OCI-M2 (cell line): Measurements from ENCODE around the gene NCOA3.
"Not testable (repeated sequence)": the region's sequence is repeated elsewhere in the genome, so short reads cannot be mapped to it uniquely, and the experiment has no call there.

Experiments used
- DNase-seq: peaks from one replicate; lab custom pipeline; 2025; ENCODE audit not compliant: unreplicated experiment; lab: John Stamatoyannopoulos, UW

Gene NCOA3

DNA sequence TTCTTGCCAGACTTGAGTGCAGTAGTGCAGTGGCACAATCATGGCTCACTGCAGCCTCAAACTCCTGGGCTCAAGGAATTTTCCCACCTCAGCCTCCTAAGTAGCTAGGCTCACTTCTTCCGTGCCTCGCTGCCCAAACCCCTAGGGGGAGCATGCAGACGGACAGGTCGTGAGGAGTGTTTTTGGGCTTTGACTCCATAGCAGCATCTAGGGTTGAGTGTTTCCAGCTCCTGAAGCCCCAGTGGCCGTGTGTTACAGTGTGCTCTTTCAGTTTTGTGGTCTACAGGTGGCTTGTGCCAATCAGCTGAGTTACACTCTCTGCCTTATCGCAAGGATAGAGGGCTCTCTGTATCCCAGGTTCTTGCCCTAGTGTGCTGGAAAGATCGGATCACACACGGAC, 33.4 kb downstream of the NCOA3 start:
- DNase-seq = no peak

- DNase-seq = no peak
Observed at GRCh38 chr20:47535994-47536393, 34.3 kb downstream of the NCOA3 start.

DNA sequence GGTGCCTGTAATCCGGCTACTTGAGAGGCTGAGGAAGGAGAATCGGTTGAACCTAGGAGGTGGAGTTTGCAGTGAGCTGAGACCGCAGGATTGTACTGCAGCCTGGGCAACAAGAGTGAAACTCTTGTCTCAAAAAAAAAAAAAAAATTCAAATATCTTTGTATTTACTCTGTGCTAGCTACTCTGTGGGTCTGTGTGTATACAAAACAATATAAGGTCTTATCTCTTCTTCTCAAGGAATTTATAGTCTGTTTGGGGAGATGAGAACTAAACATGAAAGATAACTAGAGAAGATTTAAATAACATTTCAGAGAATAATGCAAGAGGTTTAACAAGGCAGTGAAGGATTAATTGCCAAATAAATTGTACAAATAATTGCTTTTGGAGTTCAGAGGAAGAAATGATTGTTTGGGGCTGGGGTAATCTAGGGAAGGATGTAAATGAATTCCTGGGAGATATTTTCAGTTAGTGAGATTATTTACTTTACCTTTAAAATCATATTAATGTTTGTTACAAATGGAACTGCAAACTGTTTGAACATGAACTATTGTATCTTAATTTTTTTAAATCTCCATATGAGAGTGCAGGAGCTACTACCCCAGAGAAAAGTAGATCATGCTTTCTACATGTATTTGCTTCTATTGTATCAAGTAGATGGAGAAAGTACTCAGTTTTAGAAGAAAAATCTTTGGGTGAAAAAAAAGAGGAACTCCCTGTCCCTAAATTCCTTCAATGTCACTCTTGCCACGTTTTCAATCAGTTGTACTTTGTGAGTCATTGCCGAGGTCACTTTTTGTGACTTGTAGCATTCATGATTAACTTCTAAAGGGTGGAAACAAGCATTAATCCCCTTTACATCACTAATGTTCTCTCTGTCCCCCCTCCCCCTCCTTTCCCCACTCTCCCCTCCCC, 39.0 kb downstream of the NCOA3 start:
- DNase-seq = no peak

- no peak for DNase-seq
Observed at GRCh38 chr20:47541355-47541922, 39.8 kb downstream of the NCOA3 start.

- no peak for DNase-seq
Observed at GRCh38 chr20:47543006-47543431, 41.3 kb downstream of the NCOA3 start.

- no peak for DNase-seq
Observed at GRCh38 chr20:47544240-47544639, 42.6 kb downstream of the NCOA3 start.

DNA sequence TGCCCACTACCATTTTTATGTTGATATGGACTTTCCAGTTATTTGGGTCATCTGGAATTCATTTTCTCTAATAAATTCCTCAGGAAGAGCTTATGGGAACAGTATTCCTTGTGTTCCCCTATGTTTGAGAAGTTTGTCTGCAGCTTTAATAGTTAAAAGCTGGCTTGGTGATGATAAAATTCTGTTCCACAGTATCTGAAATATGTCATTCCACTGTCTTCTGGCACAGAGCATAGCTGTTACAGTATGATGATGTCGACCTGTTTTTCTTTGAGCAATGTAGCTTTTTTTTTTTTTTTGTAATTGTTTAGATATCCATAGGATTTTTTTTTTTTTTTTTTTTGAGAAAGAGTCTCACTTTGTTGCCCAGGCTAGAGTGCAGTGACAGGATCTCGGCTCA, 43.2 kb downstream of the NCOA3 start:
- no peak for DNase-seq

DNA sequence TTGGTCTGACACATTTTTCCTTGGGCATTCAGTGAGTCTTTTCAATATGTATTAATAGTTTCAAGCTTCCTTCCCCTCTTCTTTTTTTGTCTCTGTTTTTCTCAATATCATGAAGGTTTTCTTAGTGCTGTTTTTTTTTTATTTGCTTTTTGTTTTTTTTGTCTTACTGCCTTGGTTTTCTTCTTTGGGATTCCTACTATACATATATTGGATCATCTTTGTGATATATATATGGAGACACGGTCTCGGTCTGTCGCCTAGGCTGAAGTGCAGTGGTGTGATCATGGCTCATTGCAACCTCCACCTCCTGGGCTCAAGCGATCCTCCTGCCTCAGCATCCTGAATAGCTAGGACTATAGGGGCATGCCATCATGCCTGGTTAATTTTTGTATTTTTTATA, 43.8 kb downstream of the NCOA3 start:
- no peak for DNase-seq

- no peak for DNase-seq
Observed at GRCh38 chr20:47546184-47547033, 44.7 kb downstream of the NCOA3 start.

GRCh38 chr20:47547034-47547387, 45.3 kb downstream of the NCOA3 start:
- no peak for DNase-seq

DNA sequence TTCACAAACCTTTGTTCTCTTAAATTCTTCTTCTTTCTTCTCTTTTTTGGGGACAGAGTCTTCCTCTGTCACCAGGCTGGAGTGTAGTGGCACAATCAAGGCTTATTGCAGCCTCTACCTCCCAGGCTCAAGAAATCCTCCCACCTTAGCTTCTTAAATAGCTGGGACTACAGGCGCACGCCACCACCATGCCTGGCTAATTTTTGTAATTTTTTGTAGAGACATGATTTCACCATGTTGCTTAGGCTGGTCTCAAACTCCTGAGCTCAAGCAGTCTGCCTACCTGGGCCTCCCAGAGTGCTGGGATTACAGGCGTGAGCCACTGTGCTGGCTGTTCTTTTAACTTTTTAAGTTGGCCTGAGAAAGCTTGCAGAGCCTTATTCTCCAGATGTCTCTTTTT, 48.0 kb downstream of the NCOA3 start:
- DNase-seq = no peak

DNA sequence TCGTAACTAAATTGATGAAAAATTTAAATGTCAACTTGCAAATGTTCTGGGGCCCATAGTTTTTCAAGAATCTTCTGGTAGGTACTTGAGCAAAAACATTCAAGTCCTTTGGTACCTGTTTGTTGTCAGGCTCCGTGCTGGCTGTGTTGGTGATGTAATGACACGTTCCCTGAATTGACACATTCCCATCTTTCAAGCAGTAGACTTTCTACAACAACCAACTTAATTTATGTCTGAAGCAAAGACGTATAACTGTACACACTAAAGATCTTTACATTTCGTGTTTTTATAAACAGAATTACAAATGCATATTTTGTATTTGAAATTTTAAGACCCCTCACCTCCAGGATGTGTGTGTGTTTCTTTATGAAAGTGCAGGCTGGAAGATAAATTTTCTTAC, 49.5 kb downstream of the NCOA3 start:
- DNase-seq = no peak

DNA sequence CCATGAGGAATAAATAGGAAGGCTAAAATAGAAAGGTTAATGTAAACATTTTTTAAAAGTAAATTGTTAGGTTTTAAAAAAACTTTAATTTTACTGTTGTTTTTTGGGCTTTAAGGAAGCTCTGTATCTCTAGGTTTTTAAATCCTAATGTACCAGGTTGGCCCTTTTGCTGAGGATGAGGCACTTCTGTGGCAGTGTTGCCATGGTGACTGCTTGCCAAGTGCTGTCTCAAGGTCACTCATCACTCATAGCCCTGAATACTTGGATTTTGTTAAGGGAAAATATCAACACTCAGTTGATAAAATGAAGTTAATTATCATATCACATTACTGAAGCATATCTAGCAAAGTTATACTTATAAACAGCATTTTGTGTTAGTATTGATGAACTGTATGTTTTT, 50.2 kb downstream of the NCOA3 start:
- DNase-seq = no peak

DNA sequence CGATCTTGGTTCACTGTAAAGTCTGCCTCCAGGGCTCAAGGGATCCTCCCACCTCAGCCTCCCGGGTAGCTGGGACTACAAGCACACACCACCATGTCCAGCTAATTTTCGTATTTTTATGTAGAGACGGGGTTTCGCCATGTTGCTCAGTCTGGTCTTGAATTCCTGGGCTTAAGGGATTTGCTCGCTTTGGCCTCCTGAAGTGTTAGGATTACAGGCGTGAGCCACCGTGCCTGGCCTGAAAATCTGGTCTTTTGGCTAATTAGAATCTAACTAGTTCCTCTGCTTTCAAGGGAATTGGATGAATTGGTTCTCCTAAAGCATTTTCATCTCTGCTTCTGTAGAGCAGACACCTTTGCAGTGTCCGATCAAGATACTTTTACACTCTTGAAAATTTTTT, 51.3 kb downstream of the NCOA3 start:
- no peak for DNase-seq

DNA sequence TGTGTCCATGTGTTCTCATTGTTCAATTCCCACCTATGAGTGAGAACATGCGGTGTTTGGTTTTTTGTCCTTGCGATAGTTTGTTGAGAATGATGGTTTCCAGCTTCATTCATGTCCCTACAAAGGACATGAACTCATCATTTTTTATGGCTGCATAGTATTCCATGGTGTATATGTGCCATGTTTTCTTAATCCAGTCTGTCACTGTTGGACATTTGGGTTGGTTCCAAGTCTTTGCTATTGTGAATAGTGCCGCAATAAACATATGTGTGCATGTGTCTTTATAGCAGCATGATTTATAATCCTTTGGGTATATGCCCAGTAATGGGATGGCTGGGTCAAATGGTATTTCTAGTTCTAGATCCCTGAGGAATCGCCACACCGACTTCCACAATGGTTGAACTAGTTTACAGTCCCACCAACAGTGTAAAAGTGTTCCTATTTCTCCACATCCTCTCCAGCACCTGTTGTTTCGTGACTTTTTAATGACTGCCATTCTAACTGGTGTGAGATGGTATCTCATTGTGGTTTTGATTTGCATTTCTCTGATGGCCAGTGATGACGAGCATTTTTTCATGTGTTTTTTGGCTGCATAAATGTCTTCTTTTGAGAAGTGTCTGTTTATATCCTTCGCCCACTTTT, 52.0 kb downstream of the NCOA3 start:
- not testable (repeated sequence) for DNase-seq

DNA sequence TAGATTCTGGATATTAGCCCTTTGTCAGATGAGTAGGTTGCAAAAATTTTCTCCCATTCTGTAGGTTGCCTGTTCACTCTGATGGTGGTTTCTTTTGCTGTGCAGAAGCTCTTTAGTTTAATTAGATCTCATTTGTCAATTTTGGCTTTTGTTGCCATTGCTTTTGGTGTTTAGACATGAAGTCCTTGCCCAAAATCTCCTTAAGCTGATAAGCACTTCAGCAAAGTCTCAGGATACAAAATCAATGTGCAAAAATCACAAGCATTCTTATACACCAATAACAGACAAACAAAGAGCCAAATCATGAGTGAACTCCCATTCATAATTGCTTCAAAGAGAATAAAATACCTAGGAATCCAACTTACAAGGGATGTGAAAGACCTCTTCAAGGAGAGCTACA, 52.6 kb downstream of the NCOA3 start:
- DNase-seq = not testable (repeated sequence)

GRCh38 chr20:47557218-47557617, 55.5 kb downstream of the NCOA3 start:
- DNase-seq = no peak

DNA sequence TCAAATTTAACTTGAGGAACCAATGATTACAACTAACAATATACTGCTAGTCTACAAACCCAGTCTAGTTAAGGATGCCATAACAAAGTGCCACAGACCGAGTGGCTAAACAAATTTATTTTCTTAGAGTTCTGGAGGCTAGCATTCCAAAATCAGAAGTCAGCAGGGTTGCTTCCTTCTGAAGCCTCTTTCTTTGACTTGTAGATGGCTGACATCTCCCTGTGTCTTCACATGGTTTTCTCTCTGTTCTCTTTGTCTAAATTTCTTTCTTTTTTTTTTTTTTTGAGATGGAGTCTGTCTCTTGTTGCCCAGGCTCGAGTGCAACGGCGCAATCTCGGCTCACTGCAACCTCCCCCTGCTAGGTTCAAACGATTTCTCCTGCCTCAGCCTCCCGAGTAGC, 56.1 kb downstream of the NCOA3 start:
- no peak for DNase-seq

DNA sequence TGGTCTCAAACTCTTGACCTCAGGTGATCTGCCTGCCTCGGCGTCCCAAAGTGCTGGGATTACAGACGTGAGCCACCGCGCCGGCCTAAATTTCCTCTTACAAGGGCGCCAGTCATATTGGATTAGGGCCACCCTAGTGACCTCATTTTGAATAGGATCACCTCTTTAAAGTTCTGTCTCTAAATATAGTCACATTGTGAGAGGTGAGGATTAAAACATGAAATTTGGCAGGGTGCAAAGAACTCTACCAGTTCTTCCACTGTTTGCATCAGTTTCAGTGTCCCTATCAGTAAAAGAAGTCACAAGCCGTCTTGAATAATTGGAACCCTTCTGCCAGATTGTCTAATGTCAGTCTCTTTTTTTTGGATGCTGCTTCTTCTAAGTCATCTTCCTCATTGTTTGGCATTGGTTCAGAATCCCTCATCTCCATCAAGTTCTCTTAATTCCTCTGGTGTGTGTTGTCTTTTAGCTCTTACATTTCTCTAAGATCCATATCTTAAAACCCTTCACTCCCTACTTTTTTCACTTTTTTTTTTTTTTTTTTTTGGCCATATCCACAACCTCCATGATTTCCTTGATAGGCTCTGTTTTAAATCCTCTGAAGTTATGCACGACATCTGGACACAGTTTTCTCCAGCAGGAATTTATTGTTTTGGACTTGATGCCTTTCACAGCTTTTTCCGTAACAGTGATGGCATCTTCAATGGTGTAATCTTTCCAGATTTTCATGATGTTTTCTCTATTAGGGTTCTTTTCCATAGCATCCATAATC, 56.8 kb downstream of the NCOA3 start:
- no peak for DNase-seq

DNA sequence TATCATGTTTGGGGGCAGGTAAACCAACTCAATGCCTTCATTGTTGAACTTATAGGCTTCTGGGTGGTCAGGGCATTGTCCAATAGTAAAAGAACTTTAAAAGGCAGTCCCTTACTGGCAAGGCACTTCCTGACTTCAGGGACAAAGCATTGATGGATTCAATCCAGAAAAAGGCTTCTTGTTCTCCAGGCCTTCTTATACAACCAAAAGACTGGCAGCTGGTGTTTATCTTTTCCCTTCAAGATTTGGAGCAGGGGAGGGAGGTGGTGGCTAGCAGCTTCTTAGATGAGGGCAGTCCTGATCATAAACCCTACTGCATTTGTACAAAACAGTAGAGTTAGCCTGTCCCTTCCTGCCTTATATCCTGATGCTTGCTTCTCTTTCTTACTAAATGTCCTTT, 57.5 kb downstream of the NCOA3 start:
- DNase-seq = no peak

DNA sequence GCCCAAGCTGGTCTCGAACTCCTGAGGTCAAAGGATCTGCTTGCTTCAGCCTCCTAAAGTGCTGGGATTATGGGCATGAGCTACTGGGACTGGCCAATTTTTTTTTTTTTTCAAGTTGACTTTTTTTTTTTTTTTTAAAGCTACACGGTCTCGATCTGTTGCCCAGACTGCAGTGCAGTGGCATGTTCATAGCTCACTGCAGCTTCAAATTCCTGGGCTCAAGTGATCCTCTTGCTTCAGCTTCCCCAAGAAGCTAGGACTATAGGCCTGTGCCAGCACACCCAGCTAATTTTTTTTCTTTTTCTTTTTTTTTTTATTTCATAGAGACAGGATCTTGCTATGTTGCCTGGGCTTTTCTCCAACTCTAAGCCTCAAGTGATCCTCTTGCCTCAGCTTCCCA, 59.5 kb downstream of the NCOA3 start:
- no peak for DNase-seq
